Measurements from ENCODE around the gene REN.

The REN gene

DNA sequence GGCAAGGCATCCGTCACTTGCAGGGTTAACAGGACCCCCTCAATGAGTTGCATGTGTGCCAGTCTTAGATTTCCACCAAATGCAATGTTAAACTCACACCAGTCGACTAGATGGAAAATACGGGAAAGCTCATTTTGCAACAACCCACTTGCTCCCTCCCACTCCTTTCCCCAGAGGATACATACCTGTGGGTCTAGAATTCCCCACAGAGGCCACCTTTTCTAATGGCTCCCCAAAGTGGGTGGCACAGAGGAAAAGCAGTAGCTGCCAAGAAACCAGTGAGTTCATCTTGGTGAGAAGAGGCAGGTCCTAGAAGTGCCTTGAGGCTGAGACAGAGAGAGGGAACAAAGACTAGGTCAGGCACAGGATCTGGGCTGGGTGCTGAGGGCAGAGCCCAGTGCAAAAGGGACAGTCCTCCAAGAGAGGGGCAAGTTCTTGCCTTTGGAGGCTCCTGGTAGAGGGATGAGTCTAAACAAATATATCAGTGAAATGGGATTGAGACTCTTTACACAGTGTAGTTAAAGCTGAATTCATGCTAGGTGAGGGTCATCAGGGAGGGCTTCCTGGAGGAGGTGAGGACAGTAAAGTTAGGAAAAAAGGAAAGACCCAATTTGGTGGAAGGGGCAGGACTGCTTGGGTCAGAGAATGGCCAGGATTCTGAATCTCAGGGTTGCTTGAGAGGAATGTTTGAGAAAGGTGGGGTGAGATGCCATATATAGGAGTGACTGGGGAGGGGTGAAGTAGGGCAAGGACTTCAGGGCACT is 26.6 kb upstream of the REN start:
- FAIRE-seq (no peak), DNase-seq (ENCODE audit: insufficient read length, low spot score) (no peak)
- TF ChIP-seq SPI1 (IDR thresholded peaks at IDR 0.05; ENCODE audit: low read depth, low read length): no peak
- TF ChIP-seq POU2F2 (IDR thresholded peaks at IDR 0.05; ENCODE audit: low read depth, low read length): no peak
- TF ChIP-seq POLR2AphosphoS5 (IDR thresholded peaks at IDR 0.05; ENCODE audit: low read depth, low read length): no peak
- no peak for TF ChIP-seq PAX5 (IDR thresholded peaks at IDR 0.05; ENCODE audit: insufficient read depth, low read length, severe bottlenecking)
- no peak for TF ChIP-seq TAF1 (IDR thresholded peaks at IDR 0.05; ENCODE audit: low read depth, low read length)
- TF ChIP-seq POLR2A (IDR thresholded peaks at IDR 0.05; ENCODE audit: low read depth, low read length): no peak

DNA sequence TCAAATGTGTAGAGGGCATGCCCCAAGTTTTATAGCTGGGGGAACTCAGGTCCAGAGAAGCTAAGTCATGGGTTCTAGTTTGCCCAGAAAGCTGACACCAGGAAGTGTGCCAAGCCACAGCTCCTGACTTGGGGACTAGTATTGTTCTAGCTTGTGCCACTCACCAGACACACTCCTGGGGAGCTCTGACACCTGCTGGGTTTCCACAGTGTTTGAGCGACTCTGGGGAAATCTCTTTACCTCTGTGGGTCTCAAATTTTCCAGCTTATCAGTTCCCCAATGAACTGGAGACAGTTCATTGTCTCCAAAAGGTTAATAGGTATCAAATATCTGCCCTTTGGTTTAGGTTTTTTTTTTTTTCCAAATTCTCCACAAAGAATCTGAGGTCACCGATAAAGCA is 25.9 kb upstream of the REN start:
- TF ChIP-seq POU2F2 (IDR thresholded peaks at IDR 0.05; ENCODE audit: low read depth, low read length): no peak
- no peak for TF ChIP-seq SPI1 (IDR thresholded peaks at IDR 0.05; ENCODE audit: low read depth, low read length)
- TF ChIP-seq TAF1 (IDR thresholded peaks at IDR 0.05; ENCODE audit: low read depth, low read length): no peak
- no peak for DNase-seq (ENCODE audit: insufficient read length, low spot score)
- FAIRE-seq: no peak

- TF ChIP-seq PAX5 (IDR thresholded peaks at IDR 0.05; ENCODE audit: insufficient read depth, low read length, severe bottlenecking) (no peak), TAF1 (IDR thresholded peaks at IDR 0.05; ENCODE audit: low read depth, low read length) (no peak), POLR2AphosphoS5 (IDR thresholded peaks at IDR 0.05; ENCODE audit: low read depth, low read length) (no peak), SPI1 (IDR thresholded peaks at IDR 0.05; ENCODE audit: low read depth, low read length) (no peak)
- no peak for FAIRE-seq
Measured at GRCh38 chr1:204191456-204191855, 25.3 kb upstream of the REN start.

DNA sequence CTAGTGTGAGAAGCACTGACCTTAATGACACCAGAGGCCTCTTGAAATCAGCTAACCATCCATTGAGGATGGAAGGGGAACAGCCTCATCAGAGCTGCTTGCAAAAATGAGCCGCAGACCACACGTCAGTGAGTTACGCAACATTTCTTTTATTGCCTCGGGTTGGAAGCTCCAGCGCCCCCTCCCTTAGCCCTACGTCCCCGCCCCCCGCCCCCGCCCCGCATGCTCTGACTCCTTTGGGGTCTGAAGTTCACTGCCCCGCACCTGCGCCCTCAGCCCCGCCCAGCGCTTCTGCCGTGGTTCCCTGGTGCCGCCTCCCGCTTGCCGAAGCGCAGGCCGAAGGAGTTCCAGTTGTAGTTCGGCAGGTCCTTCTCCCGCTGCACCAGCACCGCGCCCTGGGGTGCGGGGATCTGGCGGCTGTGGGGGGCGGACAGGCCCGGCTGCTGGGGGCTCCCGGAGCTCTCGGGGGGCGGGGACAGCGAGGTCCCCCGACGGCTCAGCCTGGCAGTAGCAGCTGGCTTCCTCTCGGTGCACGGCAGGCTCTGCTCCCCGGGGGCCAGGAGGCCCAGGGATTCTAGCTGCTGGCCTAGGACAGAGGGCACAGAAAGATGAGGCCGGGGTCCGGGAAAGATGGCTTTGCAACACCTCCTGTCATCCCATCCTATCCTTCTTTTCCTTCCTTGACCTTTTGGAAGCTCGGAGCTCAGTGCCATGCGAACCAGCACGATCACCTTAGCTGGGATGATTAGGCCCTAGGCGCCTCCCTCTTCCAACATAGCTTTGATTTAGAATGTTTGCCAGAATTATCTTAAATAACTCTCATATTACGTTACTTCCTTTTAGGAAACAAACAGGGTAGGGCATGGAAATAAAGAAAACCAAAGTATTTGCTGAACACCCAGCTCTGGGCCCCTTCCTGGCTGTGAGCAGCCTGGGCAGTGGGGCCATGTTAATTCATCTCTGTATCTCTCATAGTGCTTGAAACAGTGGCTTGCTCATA is 24.4 kb upstream of the REN start:
- DNase-seq (ENCODE audit: insufficient read length, low spot score): no peak
- FAIRE-seq: no peak
- no peak for TF ChIP-seq SPI1 (IDR thresholded peaks at IDR 0.05; ENCODE audit: low read depth, low read length)
- no peak for TF ChIP-seq TAF1 (IDR thresholded peaks at IDR 0.05; ENCODE audit: low read depth, low read length)
- no peak for TF ChIP-seq POLR2AphosphoS5 (IDR thresholded peaks at IDR 0.05; ENCODE audit: low read depth, low read length)
- TF ChIP-seq PAX5 (IDR thresholded peaks at IDR 0.05; ENCODE audit: insufficient read depth, low read length, severe bottlenecking): no peak
- TF ChIP-seq POLR2A (IDR thresholded peaks at IDR 0.05; ENCODE audit: low read depth, low read length): no peak
- TF ChIP-seq POU2F2 (IDR thresholded peaks at IDR 0.05; ENCODE audit: low read depth, low read length): no peak

More at GRCh38 chr1:204191456-204191855, 25.3 kb upstream of the REN start:
- no peak for DNase-seq (ENCODE audit: insufficient read length, low spot score)

GRCh38 chr1:204188959-204189639 is 23.0 kb upstream of the REN start:
- FAIRE-seq: peak; percentile 38
- TF ChIP-seq POU2F2 (IDR thresholded peaks at IDR 0.05; ENCODE audit: low read depth, low read length) (no peak), PAX5 (IDR thresholded peaks at IDR 0.05; ENCODE audit: insufficient read depth, low read length, severe bottlenecking) (no peak), POLR2AphosphoS5 (IDR thresholded peaks at IDR 0.05; ENCODE audit: low read depth, low read length) (no peak)
- no peak for DNase-seq (ENCODE audit: insufficient read length, low spot score)

DNA sequence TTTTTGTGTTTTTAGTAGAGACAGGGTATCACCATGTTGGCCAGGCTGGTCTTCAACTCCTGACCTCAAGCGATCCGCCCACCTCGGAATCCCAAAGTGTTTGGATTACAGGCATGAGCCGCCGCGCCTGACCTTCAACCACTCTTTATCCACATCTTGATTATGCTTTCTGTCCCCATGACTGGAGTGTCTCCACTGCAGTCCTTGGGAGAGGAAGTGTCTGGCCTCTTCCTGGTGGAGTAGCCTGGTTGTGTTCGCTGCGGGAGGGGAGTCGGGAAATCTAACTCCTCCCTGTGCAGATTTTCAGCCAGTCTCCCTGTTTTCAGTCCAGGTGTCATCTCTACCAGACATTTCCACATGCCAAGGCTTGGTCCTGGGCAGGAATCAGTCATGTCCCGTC is 20.5 kb upstream of the REN start:
- DNase-seq (ENCODE audit: insufficient read length, low spot score): no peak
- TF ChIP-seq POLR2A (IDR thresholded peaks at IDR 0.05; ENCODE audit: low read depth, low read length) (no peak), TAF1 (IDR thresholded peaks at IDR 0.05; ENCODE audit: low read depth, low read length) (no peak), POU2F2 (IDR thresholded peaks at IDR 0.05; ENCODE audit: low read depth, low read length) (no peak)
- FAIRE-seq: no peak

- no peak for DNase-seq (ENCODE audit: insufficient read length, low spot score)
- TF ChIP-seq SPI1 (IDR thresholded peaks at IDR 0.05; ENCODE audit: low read depth, low read length) (no peak), POU2F2 (IDR thresholded peaks at IDR 0.05; ENCODE audit: low read depth, low read length) (no peak), TAF1 (IDR thresholded peaks at IDR 0.05; ENCODE audit: low read depth, low read length) (no peak), POLR2AphosphoS5 (IDR thresholded peaks at IDR 0.05; ENCODE audit: low read depth, low read length) (no peak), POLR2A (IDR thresholded peaks at IDR 0.05; ENCODE audit: low read depth, low read length) (no peak)
- FAIRE-seq: no peak
Measured at GRCh38 chr1:204181116-204181515, 15.0 kb upstream of the REN start.

GRCh38 chr1:204180133-204180532 is 14.0 kb upstream of the REN start:
- FAIRE-seq: no peak
- TF ChIP-seq POLR2AphosphoS5 (IDR thresholded peaks at IDR 0.05; ENCODE audit: low read depth, low read length) (no peak), POU2F2 (IDR thresholded peaks at IDR 0.05; ENCODE audit: low read depth, low read length) (no peak), SPI1 (IDR thresholded peaks at IDR 0.05; ENCODE audit: low read depth, low read length) (no peak)
- no peak for DNase-seq (ENCODE audit: insufficient read length, low spot score)

GRCh38 chr1:204178487-204179281 is 12.5 kb upstream of the REN start:
- FAIRE-seq (no peak), DNase-seq (ENCODE audit: insufficient read length, low spot score) (no peak)
- TF ChIP-seq POLR2AphosphoS5 (IDR thresholded peaks at IDR 0.05; ENCODE audit: low read depth, low read length) (no peak), POLR2A (IDR thresholded peaks at IDR 0.05; ENCODE audit: low read depth, low read length) (no peak), PAX5 (IDR thresholded peaks at IDR 0.05; ENCODE audit: insufficient read depth, low read length, severe bottlenecking) (no peak), SPI1 (IDR thresholded peaks at IDR 0.05; ENCODE audit: low read depth, low read length) (no peak), POU2F2 (IDR thresholded peaks at IDR 0.05; ENCODE audit: low read depth, low read length) (no peak), TAF1 (IDR thresholded peaks at IDR 0.05; ENCODE audit: low read depth, low read length) (no peak)

All from GM12891 (cell line).